Measurements from ENCODE around the gene SATL1.
"Not testable (repeated sequence)": the region's sequence is repeated elsewhere in the genome, so short reads cannot be mapped to it uniquely, and the experiment has no call there.

- TF ChIP-seq CTCF (IDR thresholded peaks at IDR 0.05; ENCODE audit: low read length); EZH2 (IDR thresholded peaks at IDR 0.05; ENCODE audit: borderline replicate concordance, low read length): not testable (repeated sequence)
These were observed 41.7 kb upstream of the SATL1 start for GRCh38 chrX:85285286-85285685.
